GM12878 (cell line): ENCODE measurements around the gene GBGT1. TPM values are rescaled to one million over a fixed set of nuclear protein-coding genes. Genes with fewer than 3 reads are reported as not detected.

Experiments
- ATAC-seq: fragments of 200-7000 bp; cut with Tn5 transposase; 3 replicates; pipeline ENCODE4 v1.9.1; 2020; ENCODE audit warnings: mild to moderate bottlenecking, moderate library complexity
- BruUV-seq: library from RNA; stranded (reverse); fragments of 400-500 nt; replicated peaks from 2 replicates; lab custom pipeline; 2021; lab: Mats Ljungman, UMichigan
- CTCF ChIA-PET: fragments of 300-600 bp; sonication (Branson Sonifier 250); formaldehyde crosslinking; extraction: SDS; loops from one replicate; lab custom pipeline; 2021; ENCODE audit warnings: inconsistent platforms; lab: Yijun Ruan, JAX
- POLR2A ChIA-PET: fragments of 350-600 bp; formaldehyde crosslinking; extraction: SDS; loops from one replicate; lab custom pipeline; 2021; ENCODE audit warnings: inconsistent platforms; lab: Charles Lee
- RAD21 ChIA-PET: fragments of 300-600 bp; sonication (Branson Sonifier 250); formaldehyde crosslinking; loops from one replicate; lab custom pipeline; 2023; ENCODE audit warnings: antibody characterized with exemption; ENCODE audit not compliant: unreplicated experiment; lab: Charles Lee
- SMC1A ChIA-PET: fragments of 300-600 bp; sonication (Branson Sonifier 250); formaldehyde crosslinking; loops from one replicate; lab custom pipeline; 2023; ENCODE audit not compliant: unreplicated experiment, uncharacterized antibody; lab: Charles Lee
- DNase-seq: peaks from one replicate; pipeline ENCODE4 v3.0.0-alpha.2; 2011; ENCODE audit warnings: low read depth, low spot score
- FAIRE-seq: peaks from 3 replicates; lab custom pipeline; 2011; peaks lifted over from hg19 to GRCh38; lab: Jason Lieb, UNC
- H2AFZ ChIP-seq: 2 replicates; pipeline ENCODE4 v1.6.0; 2011; ENCODE audit warnings: low read depth, low read length, control low read depth; ENCODE audit not compliant: control insufficient read depth
- H3K27ac ChIP-seq: 2 replicates; pipeline ENCODE4 v1.5.1; 2011; ENCODE audit warnings: control low read depth; ENCODE audit not compliant: control insufficient read depth, insufficient read depth
- H3K27me3 ChIP-seq, 2 experiments: replicated peaks in 1 of 2; 2 replicates each; pipeline versions ENCODE4 v1.6.0 to v1.6.1; 2011; ENCODE audit warnings: low read length in 1 of 2; ENCODE audit not compliant: control insufficient read depth in 2 of 2, insufficient read depth in 2 of 2
- H3K36me3 ChIP-seq, 2 experiments: 2 replicates each; pipeline ENCODE4 v1.5.1; 2011; ENCODE audit warnings: low read length in 1 of 2; ENCODE audit not compliant: control insufficient read depth in 2 of 2, insufficient read depth in 2 of 2
- H3K4me1 ChIP-seq: 2 replicates; pipeline ENCODE4 v1.6.1; 2011; ENCODE audit warnings: mild to moderate bottlenecking, low read length, moderate library complexity, mixed read lengths; ENCODE audit not compliant: control insufficient read depth, insufficient read depth
- H3K4me2 ChIP-seq: 2 replicates; pipeline ENCODE4 v1.6.0; 2011; ENCODE audit warnings: control low read depth; ENCODE audit not compliant: control insufficient read depth, insufficient read depth
- H3K4me3 ChIP-seq: fragments of 200-600 bp; sonication (generic); 2 replicates; pipeline ENCODE4 v1.5.1; 2016
- H3K79me2 ChIP-seq: 2 replicates; pipeline ENCODE4 v1.6.0; 2011; ENCODE audit warnings: low read length; ENCODE audit not compliant: control insufficient read depth, insufficient read depth
- H3K9ac ChIP-seq: 2 replicates; pipeline ENCODE4 v1.8.0; 2011; ENCODE audit warnings: low read length, control low read depth, mixed read lengths; ENCODE audit not compliant: control insufficient read depth, insufficient read depth
- H3K9me3 ChIP-seq: replicated peaks from 3 replicates; pipeline ENCODE4 v1.5.1; 2011; ENCODE audit warnings: mild to moderate bottlenecking, low read length; ENCODE audit not compliant: control insufficient read depth, insufficient read depth
- H4K20me1 ChIP-seq: 2 replicates; pipeline ENCODE4 v1.6.0; 2011; ENCODE audit not compliant: control insufficient read depth, insufficient read depth
- BMI1 ChIP-seq: fragments of 450-650 bp; IDR thresholded peaks from 2 replicates; pipeline ENCODE4 v1.6.1; 2016; ENCODE audit warnings: mild to moderate bottlenecking, moderate library complexity, borderline replicate concordance
- BRCA1 ChIP-seq: IDR thresholded peaks from 2 replicates; pipeline ENCODE4 v1.6.1; 2011; ENCODE audit warnings: low read depth, low read length, improper control_type of control experiment
- CEBPZ ChIP-seq: fragments of 150-350 bp; IDR thresholded peaks from 2 replicates; pipeline ENCODE4 v1.6.1; 2016; ENCODE audit warnings: low read depth, low read length
- EED ChIP-seq: sonication (generic); IDR thresholded peaks from 2 replicates; pipeline ENCODE4 v1.6.1; 2016; ENCODE audit warnings: antibody characterized with exemption, low read depth
- FOS ChIP-seq: IDR thresholded peaks from 3 replicates; pipeline ENCODE4 v1.6.1; 2011; ENCODE audit warnings: borderline replicate concordance; ENCODE audit not compliant: insufficient read length; ENCODE audit errors: extremely low read depth
- HCFC1 ChIP-seq: fragments of 150-350 bp; IDR thresholded peaks from 2 replicates; pipeline ENCODE4 v1.6.1; 2014; ENCODE audit warnings: low read length
- KLF5 ChIP-seq: fragments of 450-650 bp; IDR thresholded peaks from 2 replicates; pipeline ENCODE4 v1.6.1; 2014; ENCODE audit warnings: mild to moderate bottlenecking; ENCODE audit not compliant: partially characterized antibody
- NBN ChIP-seq: fragments of 450-650 bp; IDR thresholded peaks from 2 replicates; pipeline ENCODE4 v1.6.1; 2016
- PML ChIP-seq: IDR thresholded peaks from 2 replicates; pipeline ENCODE4 v1.6.1; 2012; ENCODE audit warnings: low read length, inconsistent platforms
- SMAD5 ChIP-seq: IDR thresholded peaks from 2 replicates; pipeline ENCODE4 v1.6.1; 2016; ENCODE audit warnings: antibody characterized with exemption, low read depth
- ZNF384 ChIP-seq: IDR thresholded peaks from 2 replicates; pipeline ENCODE4 v1.6.1; 2012; ENCODE audit warnings: low read depth, mild to moderate bottlenecking, low read length, improper control_type of control experiment, borderline replicate concordance
- ZZZ3 ChIP-seq: IDR thresholded peaks from 2 replicates; pipeline ENCODE4 v1.6.1; 2011; ENCODE audit warnings: low read depth; ENCODE audit not compliant: control insufficient read depth, insufficient read length
- WGBS: methylation state at CpG from one replicate; pipeline ENCODE4 v1.1.6; 2016; ENCODE audit warnings: low lambda C conversion rate; ENCODE audit not compliant: insufficient replicate concordance, insufficient coverage; ENCODE audit errors: missing lambda C conversion rate; 5-methylcytosine and 5-hydroxymethylcytosine counted together
- in situ Hi-C: fragments of 300-500 bp; cut with MboI; formaldehyde crosslinking; loops from 9 replicates; pipeline ENCODE4 v1.14.3; 2018; ENCODE audit warnings: mixed read lengths
- intact Hi-C: fragments of 100-400 bp; cut with micrococcal nuclease; formaldehyde crosslinking; loops from one replicate; pipeline ENCODE4 v1.14.2; 2022; ENCODE audit not compliant: unreplicated experiment
- polyA plus RNA-seq, 11 experiments: library from polyadenylated mRNA; depleted of rRNA in 4 of 11; unstranded in 6 of 11; stranded (reverse) in 5 of 11; fragments of >200 nt; fragmentation: Nextera tagmentation in 4 of 11; fragmentation: Illumina TruSeq in 1 of 11; extraction: Ambion mirVana in 4 of 11; extraction: Trizol in 1 of 11; gene quantifications; 1 replicate in 1 of 11; 2 replicates in 10 of 11; pipeline versions ENCODE4 v1.2.1 to v1.2.3, GENCODE V29; 2011 to 2016; ENCODE audit warnings: inconsistent platforms in 2 of 11, missing spikeins in 2 of 11, low read depth in 1 of 11
- total RNA-seq, 4 experiments: library from RNA; depleted of rRNA in 3 of 4; stranded (reverse); fragments of >200 nt in 3 of 4; fragmentation: Illumina TruSeq in 1 of 4; extraction: Trizol in 1 of 4; gene quantifications; 2 replicates each; pipeline versions ENCODE4 v1.2.1 to v1.2.3, GENCODE V29; 2013 to 2021
- TF ChIP-seq, protein P1 (sequence below), 3 experiments: IDR thresholded peaks in 2 of 3; conservative IDR thresholded peaks in 1 of 3; 2 replicates each; pipeline ENCODE4 v1.5.1; 2011; ENCODE audit warnings: low read depth in 3 of 3, low read length in 3 of 3, mild to moderate bottlenecking in 3 of 3, control low read depth in 2 of 3, moderate library complexity in 2 of 3, inconsistent platforms in 1 of 3, mixed read lengths in 1 of 3; ENCODE audit not compliant: control insufficient read depth in 2 of 3, insufficient read depth in 1 of 3; ENCODE audit errors: extremely low read depth in 1 of 3
- TF ChIP-seq, protein P2 (sequence below): fragments of 450-650 bp; formaldehyde crosslinking; IDR thresholded peaks from 2 replicates; pipeline ENCODE4 v1.5.0; 2022; ENCODE audit warnings: mild to moderate bottlenecking, missing genetic modification characterization

The GBGT1 gene
- total and polyA plus RNA-seq, 10 of the 15 experiments (the other 5 are each of a cell fraction or from before 2014, with no cell fraction given) = 0.08 to 1.9 (median 0.49) TPM

DNA sequence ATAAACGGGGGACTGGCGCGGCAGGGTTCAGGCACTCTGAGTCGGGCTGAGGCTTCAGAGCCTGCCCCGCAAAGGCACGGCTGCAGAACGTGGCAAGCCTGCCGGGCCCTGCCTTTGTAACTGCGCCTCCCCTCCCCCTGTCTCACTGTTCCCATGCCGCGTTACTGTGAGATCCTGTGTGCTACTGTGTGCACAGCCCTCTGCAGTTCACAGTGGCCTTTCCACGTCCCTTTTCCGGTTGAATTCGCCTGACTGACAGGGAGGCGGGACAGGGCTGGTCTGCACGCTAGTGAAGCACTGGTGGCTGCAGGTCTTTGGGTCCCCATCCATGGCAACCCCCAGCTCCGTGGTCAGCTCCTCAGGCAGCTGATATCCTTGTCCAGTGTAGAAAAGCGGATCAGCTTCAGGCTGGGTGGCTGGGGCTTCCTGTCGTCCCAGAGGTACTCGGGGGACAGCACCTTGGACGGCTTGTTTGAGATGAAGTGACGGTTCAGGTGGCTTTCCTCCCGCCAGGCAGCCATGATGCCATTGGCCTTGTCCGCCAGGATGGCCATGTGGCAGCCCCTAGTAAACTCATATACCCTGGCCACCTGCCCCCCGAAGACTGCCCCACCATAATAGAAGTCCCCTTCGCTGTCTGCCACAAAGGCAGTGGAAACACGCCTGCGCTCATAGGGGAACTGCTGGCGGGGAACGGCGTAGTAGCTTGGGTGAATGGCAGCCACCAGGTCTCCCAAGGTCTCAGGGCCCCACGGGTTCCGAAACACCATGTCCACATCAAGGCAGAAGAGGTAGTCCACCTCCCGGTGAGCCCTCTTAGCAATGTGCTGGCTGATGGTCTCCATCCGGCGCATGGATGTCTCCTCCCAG is 10.3 kb downstream of the GBGT1 start:
- Histone ChIP-seq H3K4me1 (no peaks in the 10 kb centered on the region), H3K36me3 (no peaks in the 10 kb centered on the region), H3K27me3 (no peaks in the 10 kb centered on the region), H2AFZ (no peak overlapping the region), H3K4me3 (no peak overlapping the region), H3K9me3 (no peaks in the 10 kb centered on the region), H3K79me2 (peaks cover 3% of the 10 kb centered on the region; the same call in 1 of the 2 replicates), H4K20me1 (no peaks in the 10 kb centered on the region), H3K9ac (no peak overlapping the region), H3K4me2 (no peak overlapping the region), H3K27ac (no peak overlapping the region)
- DNase-seq (no peak), FAIRE-seq (no peak), ATAC-seq (no peak)
- ChIA-PET POLR2A (no interaction called here), CTCF (interaction anchor here (1.1 kb wide), 1 partner anchor 9 kb away, joined by 3 read pairs; no protein-coding TSS in a partner anchor), RAD21 (no interaction called here), SMC1A (no interaction called here)
- intact Hi-C loops = no loop called here
- BruUV-seq = no TSS peak
- in situ Hi-C loops = loop anchor here (5.0 kb wide), 1 partner anchor 106 kb away; no protein-coding TSS in a partner anchor
- WGBS = 74% methylated on average over 36 of the region's 36 CpGs
- no peak for TF ChIP-seq FOS
- TF ChIP-seq EED = no peak
- TF ChIP-seq ZZZ3 = no peak
- no peak for TF ChIP-seq BRCA1
- TF ChIP-seq CEBPZ = no peak
- no peak for TF ChIP-seq KLF5
- no peak for TF ChIP-seq PML
- TF ChIP-seq NBN = no peak
- no peak for TF ChIP-seq HCFC1
- TF ChIP-seq, protein P1, sequence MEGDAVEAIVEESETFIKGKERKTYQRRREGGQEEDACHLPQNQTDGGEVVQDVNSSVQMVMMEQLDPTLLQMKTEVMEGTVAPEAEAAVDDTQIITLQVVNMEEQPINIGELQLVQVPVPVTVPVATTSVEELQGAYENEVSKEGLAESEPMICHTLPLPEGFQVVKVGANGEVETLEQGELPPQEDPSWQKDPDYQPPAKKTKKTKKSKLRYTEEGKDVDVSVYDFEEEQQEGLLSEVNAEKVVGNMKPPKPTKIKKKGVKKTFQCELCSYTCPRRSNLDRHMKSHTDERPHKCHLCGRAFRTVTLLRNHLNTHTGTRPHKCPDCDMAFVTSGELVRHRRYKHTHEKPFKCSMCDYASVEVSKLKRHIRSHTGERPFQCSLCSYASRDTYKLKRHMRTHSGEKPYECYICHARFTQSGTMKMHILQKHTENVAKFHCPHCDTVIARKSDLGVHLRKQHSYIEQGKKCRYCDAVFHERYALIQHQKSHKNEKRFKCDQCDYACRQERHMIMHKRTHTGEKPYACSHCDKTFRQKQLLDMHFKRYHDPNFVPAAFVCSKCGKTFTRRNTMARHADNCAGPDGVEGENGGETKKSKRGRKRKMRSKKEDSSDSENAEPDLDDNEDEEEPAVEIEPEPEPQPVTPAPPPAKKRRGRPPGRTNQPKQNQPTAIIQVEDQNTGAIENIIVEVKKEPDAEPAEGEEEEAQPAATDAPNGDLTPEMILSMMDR (IDR thresholded peaks at IDR 0.05 in 2 of 3, conservative IDR thresholded peaks at IDR 0.05 in 1 of 3; ENCODE audit: control insufficient read depth in 2 of 3, extremely low read depth in 1 of 3, insufficient read depth in 1 of 3, low read depth in 3 of 3, low read length in 3 of 3) = no peak
- no peak for TF ChIP-seq ZNF384
- TF ChIP-seq, protein P2, sequence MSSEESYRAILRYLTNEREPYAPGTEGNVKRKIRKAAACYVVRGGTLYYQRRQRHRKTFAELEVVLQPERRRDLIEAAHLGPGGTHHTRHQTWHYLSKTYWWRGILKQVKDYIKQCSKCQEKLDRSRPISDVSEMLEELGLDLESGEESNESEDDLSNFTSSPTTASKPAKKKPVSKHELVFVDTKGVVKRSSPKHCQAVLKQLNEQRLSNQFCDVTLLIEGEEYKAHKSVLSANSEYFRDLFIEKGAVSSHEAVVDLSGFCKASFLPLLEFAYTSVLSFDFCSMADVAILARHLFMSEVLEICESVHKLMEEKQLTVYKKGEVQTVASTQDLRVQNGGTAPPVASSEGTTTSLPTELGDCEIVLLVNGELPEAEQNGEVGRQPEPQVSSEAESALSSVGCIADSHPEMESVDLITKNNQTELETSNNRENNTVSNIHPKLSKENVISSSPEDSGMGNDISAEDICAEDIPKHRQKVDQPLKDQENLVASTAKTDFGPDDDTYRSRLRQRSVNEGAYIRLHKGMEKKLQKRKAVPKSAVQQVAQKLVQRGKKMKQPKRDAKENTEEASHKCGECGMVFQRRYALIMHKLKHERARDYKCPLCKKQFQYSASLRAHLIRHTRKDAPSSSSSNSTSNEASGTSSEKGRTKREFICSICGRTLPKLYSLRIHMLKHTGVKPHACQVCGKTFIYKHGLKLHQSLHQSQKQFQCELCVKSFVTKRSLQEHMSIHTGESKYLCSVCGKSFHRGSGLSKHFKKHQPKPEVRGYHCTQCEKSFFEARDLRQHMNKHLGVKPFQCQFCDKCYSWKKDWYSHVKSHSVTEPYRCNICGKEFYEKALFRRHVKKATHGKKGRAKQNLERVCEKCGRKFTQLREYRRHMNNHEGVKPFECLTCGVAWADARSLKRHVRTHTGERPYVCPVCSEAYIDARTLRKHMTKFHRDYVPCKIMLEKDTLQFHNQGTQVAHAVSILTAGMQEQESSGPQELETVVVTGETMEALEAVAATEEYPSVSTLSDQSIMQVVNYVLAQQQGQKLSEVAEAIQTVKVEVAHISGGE (CRISPR knock-in tag) = no peak
- no peak for TF ChIP-seq SMAD5
- TF ChIP-seq BMI1 = no peak
